ENCODE measurements around the gene TXNDC12. TPM values are rescaled to one million over a fixed set of nuclear protein-coding genes. Genes with fewer than 3 reads are reported as not detected.

TXNDC12 gene
- total and polyA plus RNA-seq, 9 of the 15 experiments (the other 6 are each of a cell fraction or from before 2014, with no cell fraction given): 17.0 to 60.8 (median 37.8) TPM

- peak; percentile 44; the same call in 1 of the 2 replicates for TF ChIP-seq MGA (IDR thresholded peaks at IDR 0.05)
- no peak for TF ChIP-seq HEY1 (CRISPR knock-in tag; IDR thresholded peaks at IDR 0.05; ENCODE audit: borderline replicate concordance)
- no peak for TF ChIP-seq EGR1 (conservative IDR thresholded peaks at IDR 0.05)
- no peak for TF ChIP-seq JUN (IDR thresholded peaks at IDR 0.05; ENCODE audit: borderline replicate concordance, low read depth, low read length)
- TF ChIP-seq JUN (CRISPR knock-in tag; IDR thresholded peaks at IDR 0.05; ENCODE audit: borderline replicate concordance): no peak
- TF ChIP-seq TAF7 (tag; IDR thresholded peaks at IDR 0.05): no peak
- TF ChIP-seq HDGF (IDR thresholded peaks at IDR 0.05): no peak
- TF ChIP-seq ZNF449 (CRISPR knock-in tag; IDR thresholded peaks at IDR 0.05): no peak
- TF ChIP-seq HIVEP1 (CRISPR knock-in tag; IDR thresholded peaks at IDR 0.05): no peak
- TF ChIP-seq SRSF1 (IDR thresholded peaks at IDR 0.05; ENCODE audit: low read depth, low read length): no peak
- no peak for TF ChIP-seq POLR3G (IDR thresholded peaks at IDR 0.05; ENCODE audit: extremely low read depth, insufficient read length, insufficient replicate concordance)
- TF ChIP-seq ERF (CRISPR knock-in tag; IDR thresholded peaks at IDR 0.05): no peak
- peak; percentile 80 for TF ChIP-seq DPF2 (IDR thresholded peaks at IDR 0.05)
- TF ChIP-seq RBM25 (IDR thresholded peaks at IDR 0.05; ENCODE audit: low read depth, low read length, severe bottlenecking): no peak
- TF ChIP-seq ZNF12 (CRISPR knock-in tag; IDR thresholded peaks at IDR 0.05): no peak
Measured at GRCh38 chr1:52007215-52008002, 47.6 kb downstream of the TXNDC12 start (continued).
